ENCODE results near the gene NGFR. TPM values are rescaled to one million over a fixed set of nuclear protein-coding genes. Genes with fewer than 3 reads are reported as not detected.

NGFR gene
- total RNA-seq, 2 experiments from 2014 or later: 0.10 to 1.1 TPM

GRCh38 chr17:49512296-49513043 is 17.4 kb downstream of the NGFR start:
- intact Hi-C loops (cut with micrococcal nuclease; ENCODE audit: unreplicated experiment): no loop called here
- H3K9me2 ChIP-seq (ENCODE audit: insufficient read depth, low read length): no peaks in the 10 kb centered on the region
- TF ChIP-seq EZH2phosphoT487 (IDR thresholded peaks at IDR 0.05; ENCODE audit: borderline replicate concordance, low read depth, low read length) (no peak), CTCF (conservative IDR thresholded peaks at IDR 0.05; ENCODE audit: low read length) (no peak)
- no peak overlapping the region for H3K4me3 ChIP-seq (ENCODE audit: low read depth, low read length, poor library complexity, severe bottlenecking)
- CTCF ChIA-PET (ENCODE audit: unreplicated experiment): no interaction called here
- no peaks in the 10 kb centered on the region for H3K36me3 ChIP-seq (ENCODE audit: insufficient read depth, low read length)
- no peak for DNase-seq (ENCODE audit: low spot score)
- H3K79me2 ChIP-seq (ENCODE audit: insufficient read depth, low read depth, low read length): no peaks in the 10 kb centered on the region
- no peak overlapping the region for H3K4me2 ChIP-seq (ENCODE audit: low read length)
- H3K27ac ChIP-seq (ENCODE audit: low read depth, low read length, poor library complexity, severe bottlenecking): no peak overlapping the region
- BruUV-seq (replicated peaks): no TSS peak
- no peaks in the 10 kb centered on the region for H3K4me1 ChIP-seq (ENCODE audit: insufficient read depth, low read length, poor library complexity, severe bottlenecking)
- POLR2A ChIA-PET: no interaction called here
- no peaks in the 10 kb centered on the region for H3K9me3 ChIP-seq (ENCODE audit: low read length)
- H2AFZ ChIP-seq (ENCODE audit: low read length): no peak overlapping the region
- H4K20me1 ChIP-seq (ENCODE audit: insufficient read depth, low read length): no peaks in the 10 kb centered on the region

GRCh38 chr17:49513044-49513395 is 17.9 kb downstream of the NGFR start:
- no peaks in the 10 kb centered on the region for H3K79me2 ChIP-seq (ENCODE audit: insufficient read depth, low read depth, low read length)
- POLR2A ChIA-PET: no interaction called here
- intact Hi-C loops (cut with micrococcal nuclease; ENCODE audit: unreplicated experiment): no loop called here
- H4K20me1 ChIP-seq (ENCODE audit: insufficient read depth, low read length): no peaks in the 10 kb centered on the region
- H3K4me2 ChIP-seq (ENCODE audit: low read length): no peak overlapping the region
- DNase-seq (ENCODE audit: low spot score): no peak
- CTCF ChIA-PET (ENCODE audit: unreplicated experiment): no interaction called here
- H3K4me3 ChIP-seq (ENCODE audit: low read depth, low read length, poor library complexity, severe bottlenecking): no peak overlapping the region
- no peaks in the 10 kb centered on the region for H3K36me3 ChIP-seq (ENCODE audit: insufficient read depth, low read length)
- H3K27ac ChIP-seq (ENCODE audit: low read depth, low read length, poor library complexity, severe bottlenecking): no peak overlapping the region
- H3K9me2 ChIP-seq (ENCODE audit: insufficient read depth, low read length): no peaks in the 10 kb centered on the region
- BruUV-seq (replicated peaks): no TSS peak
- H2AFZ ChIP-seq (ENCODE audit: low read length): no peak overlapping the region
- no peaks in the 10 kb centered on the region for H3K9me3 ChIP-seq (ENCODE audit: low read length)
- H3K4me1 ChIP-seq (ENCODE audit: insufficient read depth, low read length, poor library complexity, severe bottlenecking): no peaks in the 10 kb centered on the region
- TF ChIP-seq CTCF (conservative IDR thresholded peaks at IDR 0.05; ENCODE audit: low read length): no peak
- TF ChIP-seq EZH2phosphoT487 (IDR thresholded peaks at IDR 0.05; ENCODE audit: borderline replicate concordance, low read depth, low read length): no peak

GRCh38 chr17:49513641-49514040 is 18.5 kb downstream of the NGFR start:
- Histone ChIP-seq H3K4me1 (ENCODE audit: insufficient read depth, low read length, poor library complexity, severe bottlenecking) (no peaks in the 10 kb centered on the region), H3K9me3 (ENCODE audit: low read length) (no peaks in the 10 kb centered on the region), H3K27ac (ENCODE audit: low read depth, low read length, poor library complexity, severe bottlenecking) (no peak overlapping the region), H2AFZ (ENCODE audit: low read length) (no peak overlapping the region), H3K79me2 (ENCODE audit: insufficient read depth, low read depth, low read length) (no peaks in the 10 kb centered on the region), H4K20me1 (ENCODE audit: insufficient read depth, low read length) (no peaks in the 10 kb centered on the region), H3K9me2 (ENCODE audit: insufficient read depth, low read length) (no peaks in the 10 kb centered on the region), H3K4me2 (ENCODE audit: low read length) (no peak overlapping the region), H3K36me3 (ENCODE audit: insufficient read depth, low read length) (no peaks in the 10 kb centered on the region), H3K4me3 (ENCODE audit: low read depth, low read length, poor library complexity, severe bottlenecking) (no peak overlapping the region)
- intact Hi-C loops (cut with micrococcal nuclease; ENCODE audit: unreplicated experiment): no loop called here
- ChIA-PET POLR2A (no interaction called here), CTCF (ENCODE audit: unreplicated experiment) (no interaction called here)
- TF ChIP-seq CTCF (conservative IDR thresholded peaks at IDR 0.05; ENCODE audit: low read length) (no peak), EZH2phosphoT487 (IDR thresholded peaks at IDR 0.05; ENCODE audit: borderline replicate concordance, low read depth, low read length) (no peak)
- no TSS peak for BruUV-seq (replicated peaks)
- no peak for DNase-seq (ENCODE audit: low spot score)

All from OCI-LY7 (cell line).